Fibroblast of pulmonary artery (primary cell): ENCODE measurements around the gene ITPR1.

Experiments used
- DNase-seq: peaks from one replicate; pipeline ENCODE4 v3.0.0-alpha.2; 2010; ENCODE audit warnings: low read depth
- H3K4me3 ChIP-seq: replicated peaks from 2 replicates; pipeline ENCODE4 v1.5.1; 2011; ENCODE audit warnings: low read depth, mild to moderate bottlenecking, control low read depth, low read length, moderate library complexity
- CTCF ChIP-seq: IDR thresholded peaks from 2 replicates; pipeline ENCODE4 v1.5.1; 2011; ENCODE audit warnings: mild to moderate bottlenecking, control low read depth, low read length, inconsistent platforms; ENCODE audit errors: missing control alignments

Gene ITPR1

GRCh38 chr3:4600493-4600892, 107.3 kb downstream of the ITPR1 start:
- peak; percentile 18 for DNase-seq
- TF ChIP-seq CTCF = no peak
- no peak overlapping the region for H3K4me3 ChIP-seq

- no peak overlapping the region for H3K4me3 ChIP-seq
- DNase-seq = peak; percentile 55
- no peak for TF ChIP-seq CTCF
These were observed 108.7 kb downstream of the ITPR1 start for GRCh38 chr3:4601892-4602291.

- DNase-seq = no peak
- H3K4me3 ChIP-seq = no peak overlapping the region
- TF ChIP-seq CTCF = no peak
These were observed 111.5 kb downstream of the ITPR1 start for GRCh38 chr3:4604693-4605092.

GRCh38 chr3:4606911-4607310, 113.8 kb downstream of the ITPR1 start:
- no peak for TF ChIP-seq CTCF
- peak; percentile 25 for DNase-seq
- H3K4me3 ChIP-seq = no peak overlapping the region

- no peak for TF ChIP-seq CTCF
- DNase-seq = peak; percentile 31
- H3K4me3 ChIP-seq = no peak overlapping the region
These were observed 120.2 kb downstream of the ITPR1 start for GRCh38 chr3:4613366-4613765.

GRCh38 chr3:4614070-4614469, 120.9 kb downstream of the ITPR1 start:
- TF ChIP-seq CTCF = no peak
- DNase-seq = no peak
- no peak overlapping the region for H3K4me3 ChIP-seq

- no peak for TF ChIP-seq CTCF
- DNase-seq = no peak
- H3K4me3 ChIP-seq = no peak overlapping the region
These were observed 121.8 kb downstream of the ITPR1 start for GRCh38 chr3:4614927-4615326.
